Nephron progenitor cell (in vitro differentiated cells): ENCODE data around the gene PDGFC.

Experiments
- DNase-seq: peaks from one replicate; pipeline ENCODE4 v3.0.0; 2021
- H3K27ac Mint-ChIP-seq: 2 replicates; pipeline ENCODE4 v1.8.0; 2021; ENCODE audit warnings: mild to moderate bottlenecking, moderate library complexity, mixed read lengths
- H3K27me3 Mint-ChIP-seq: 2 replicates; pipeline ENCODE4 v1.8.0; 2021; ENCODE audit warnings: mild to moderate bottlenecking, low read depth, mixed read lengths; ENCODE audit not compliant: poor library complexity
- H3K36me3 Mint-ChIP-seq: 2 replicates; pipeline ENCODE4 v1.8.0; 2021; ENCODE audit warnings: low read depth, mixed read lengths
- H3K4me1 Mint-ChIP-seq: 2 replicates; pipeline ENCODE4 v1.8.0; 2021; ENCODE audit warnings: mixed read lengths
- H3K4me3 Mint-ChIP-seq: 2 replicates; pipeline ENCODE4 v1.8.0; 2021; ENCODE audit warnings: mild to moderate bottlenecking, moderate library complexity, mixed read lengths
- H3K9me3 Mint-ChIP-seq: 2 replicates; pipeline ENCODE4 v1.8.0; 2021; ENCODE audit warnings: mild to moderate bottlenecking, moderate library complexity, mixed read lengths
- TF ChIP-seq, protein P1 (sequence below): fragments of 200-600 bp; sonication (generic); IDR thresholded peaks from 2 replicates; pipeline ENCODE4 v1.5.0; 2021; ENCODE audit warnings: antibody characterized with exemption

The PDGFC gene

DNA sequence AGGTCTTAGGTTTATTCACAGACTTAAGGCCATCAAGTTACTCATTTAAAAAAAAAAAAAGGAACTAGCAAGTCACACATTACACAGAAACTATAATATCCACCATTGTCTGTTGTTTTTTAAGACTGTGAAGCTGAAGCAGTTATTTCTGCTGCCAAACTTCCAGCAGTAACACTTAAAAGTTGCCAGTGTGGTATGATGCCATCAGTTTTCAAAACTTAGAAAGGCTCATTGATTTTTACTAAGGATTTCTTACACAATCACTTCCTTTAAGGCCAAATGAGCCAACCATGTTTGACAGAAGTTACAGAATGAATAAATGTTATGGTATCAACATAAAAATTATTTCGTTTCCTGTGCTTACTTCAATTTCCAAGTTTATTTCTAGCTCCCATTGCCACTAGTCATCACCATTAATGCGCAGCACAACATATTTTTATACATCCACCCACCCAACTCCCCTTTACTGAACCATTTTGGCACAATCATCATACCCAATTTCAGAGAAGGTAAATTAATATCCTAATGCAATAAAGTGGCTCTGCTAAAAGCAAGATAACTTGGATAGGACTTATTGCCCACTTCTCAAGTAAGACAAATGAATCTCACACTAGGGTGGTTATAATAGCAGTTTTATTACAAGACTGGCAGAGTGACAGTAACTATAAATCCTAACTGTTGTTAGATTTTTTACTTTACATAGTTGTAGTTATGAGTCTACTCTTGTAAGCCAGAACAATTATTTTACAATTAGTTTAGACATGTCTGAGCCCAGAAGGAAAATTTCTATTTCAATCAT lies 13.1 kb downstream of the PDGFC start:
- H3K4me1 Mint-ChIP-seq: peaks cover 90% of the 10 kb centered on the region
- TF ChIP-seq, protein P1, sequence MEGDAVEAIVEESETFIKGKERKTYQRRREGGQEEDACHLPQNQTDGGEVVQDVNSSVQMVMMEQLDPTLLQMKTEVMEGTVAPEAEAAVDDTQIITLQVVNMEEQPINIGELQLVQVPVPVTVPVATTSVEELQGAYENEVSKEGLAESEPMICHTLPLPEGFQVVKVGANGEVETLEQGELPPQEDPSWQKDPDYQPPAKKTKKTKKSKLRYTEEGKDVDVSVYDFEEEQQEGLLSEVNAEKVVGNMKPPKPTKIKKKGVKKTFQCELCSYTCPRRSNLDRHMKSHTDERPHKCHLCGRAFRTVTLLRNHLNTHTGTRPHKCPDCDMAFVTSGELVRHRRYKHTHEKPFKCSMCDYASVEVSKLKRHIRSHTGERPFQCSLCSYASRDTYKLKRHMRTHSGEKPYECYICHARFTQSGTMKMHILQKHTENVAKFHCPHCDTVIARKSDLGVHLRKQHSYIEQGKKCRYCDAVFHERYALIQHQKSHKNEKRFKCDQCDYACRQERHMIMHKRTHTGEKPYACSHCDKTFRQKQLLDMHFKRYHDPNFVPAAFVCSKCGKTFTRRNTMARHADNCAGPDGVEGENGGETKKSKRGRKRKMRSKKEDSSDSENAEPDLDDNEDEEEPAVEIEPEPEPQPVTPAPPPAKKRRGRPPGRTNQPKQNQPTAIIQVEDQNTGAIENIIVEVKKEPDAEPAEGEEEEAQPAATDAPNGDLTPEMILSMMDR: no peak
- no peak overlapping the region for H3K4me3 Mint-ChIP-seq
- H3K36me3 Mint-ChIP-seq: peaks cover 15% of the 10 kb centered on the region
- no peaks in the 10 kb centered on the region for H3K9me3 Mint-ChIP-seq
- H3K27ac Mint-ChIP-seq: peak overlapping the region; percentile 97
- no peaks in the 10 kb centered on the region for H3K27me3 Mint-ChIP-seq
- no peak for DNase-seq

DNA sequence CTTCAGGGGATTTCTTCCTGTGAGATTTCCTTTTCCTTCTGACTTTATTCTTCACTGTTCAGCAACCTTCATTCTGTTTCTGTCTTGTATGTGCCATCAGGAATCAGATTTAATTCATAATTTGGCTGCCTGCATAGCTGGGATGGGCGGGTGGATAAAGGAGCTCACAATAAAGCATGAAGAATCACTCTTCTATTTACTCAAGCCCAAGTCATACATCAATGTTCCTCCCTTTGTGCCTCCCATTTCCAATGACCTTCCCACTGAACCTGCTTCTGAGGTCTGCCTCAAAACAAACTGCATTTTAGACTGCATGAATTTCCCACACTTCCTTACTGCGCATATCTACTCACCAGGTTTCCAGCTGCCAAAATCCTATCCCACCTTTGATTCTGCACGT lies 14.0 kb downstream of the PDGFC start:
- H3K4me3 Mint-ChIP-seq: peak overlapping the region; percentile 35
- DNase-seq: no peak
- TF ChIP-seq, protein P1: no peak
- H3K4me1 Mint-ChIP-seq: peaks cover 90% of the 10 kb centered on the region
- H3K27ac Mint-ChIP-seq: peak overlapping the region; percentile 97
- no peaks in the 10 kb centered on the region for H3K27me3 Mint-ChIP-seq
- no peaks in the 10 kb centered on the region for H3K9me3 Mint-ChIP-seq
- peaks cover 15% of the 10 kb centered on the region for H3K36me3 Mint-ChIP-seq

DNA sequence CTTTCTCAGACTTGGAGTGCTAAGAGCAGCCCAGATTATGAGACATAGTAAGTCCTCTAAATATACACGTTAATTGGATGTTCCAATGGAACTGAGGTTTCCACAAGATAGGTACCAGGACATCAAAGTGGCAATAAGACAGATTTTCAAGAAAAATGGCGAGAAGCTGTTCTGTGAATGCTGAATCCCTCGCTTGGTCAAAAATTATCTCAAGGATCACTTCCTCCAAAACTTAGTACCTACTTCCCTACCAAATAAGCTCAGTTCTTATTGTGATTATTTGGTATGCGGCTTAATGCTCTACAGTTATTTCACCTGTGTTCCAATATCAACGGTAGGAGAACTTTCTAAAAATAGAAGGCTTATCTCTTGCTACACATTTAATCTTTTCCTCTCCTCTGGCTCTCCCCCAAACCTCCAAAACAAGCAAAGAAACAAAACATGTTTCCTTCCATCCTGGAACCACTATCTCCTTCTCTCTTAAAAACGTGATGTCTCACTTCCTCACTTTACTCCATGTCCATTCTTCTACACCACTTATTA lies 14.7 kb downstream of the PDGFC start:
- peak overlapping the region; percentile 97 for H3K27ac Mint-ChIP-seq
- peaks cover 90% of the 10 kb centered on the region for H3K4me1 Mint-ChIP-seq
- no peaks in the 10 kb centered on the region for H3K27me3 Mint-ChIP-seq
- TF ChIP-seq, protein P1: no peak
- DNase-seq: no peak
- H3K4me3 Mint-ChIP-seq: no peak overlapping the region
- no peaks in the 10 kb centered on the region for H3K9me3 Mint-ChIP-seq
- peaks cover 15% of the 10 kb centered on the region for H3K36me3 Mint-ChIP-seq

DNA sequence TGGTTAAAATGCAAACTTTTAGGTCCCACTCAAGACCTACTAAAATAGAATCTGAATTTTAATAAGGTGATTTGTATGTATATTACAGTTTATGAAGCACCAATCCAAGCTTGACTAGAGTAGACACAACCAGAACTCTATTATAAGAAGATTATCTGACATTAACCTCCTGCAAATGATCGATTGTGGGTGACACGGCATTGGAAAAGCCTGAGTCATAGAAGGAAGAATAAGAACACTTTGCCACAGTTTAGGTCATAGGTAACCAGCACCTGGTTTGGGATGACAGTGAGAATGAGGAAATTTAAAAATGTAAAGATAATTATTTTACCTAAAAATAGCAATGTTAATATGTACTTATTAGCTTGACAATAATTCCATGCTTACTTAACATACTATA lies 15.2 kb downstream of the PDGFC start:
- Mint-ChIP-seq H3K36me3 (peaks cover 15% of the 10 kb centered on the region), H3K4me1 (peaks cover 90% of the 10 kb centered on the region), H3K9me3 (no peaks in the 10 kb centered on the region), H3K27me3 (no peaks in the 10 kb centered on the region), H3K4me3 (no peak overlapping the region), H3K27ac (no peak overlapping the region)
- DNase-seq: no peak
- TF ChIP-seq, protein P1: no peak

DNA sequence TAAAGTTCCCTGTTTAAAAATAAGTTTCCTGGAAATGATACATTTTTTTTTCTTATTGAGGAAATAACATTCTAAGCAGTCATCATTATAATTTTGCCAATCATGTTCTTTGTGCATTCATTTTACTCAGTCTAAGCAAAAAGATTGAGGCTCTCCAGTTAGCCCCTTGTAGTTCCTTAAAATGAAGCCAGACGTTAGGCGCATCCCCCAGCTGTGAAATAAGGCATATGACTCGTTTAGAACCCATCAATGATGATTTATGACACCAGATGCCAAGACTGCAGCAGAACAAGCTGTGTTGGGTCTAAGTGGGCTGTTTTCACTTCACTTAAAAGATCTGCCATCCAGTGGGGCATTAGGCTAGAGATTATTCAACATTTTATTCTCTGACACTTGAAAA lies 17.0 kb downstream of the PDGFC start:
- Mint-ChIP-seq H3K36me3 (peaks cover 15% of the 10 kb centered on the region), H3K27ac (peak overlapping the region; percentile 97), H3K9me3 (no peaks in the 10 kb centered on the region), H3K4me3 (no peak overlapping the region), H3K4me1 (peaks cover 90% of the 10 kb centered on the region), H3K27me3 (no peaks in the 10 kb centered on the region)
- no peak for DNase-seq
- TF ChIP-seq, protein P1: no peak

DNA sequence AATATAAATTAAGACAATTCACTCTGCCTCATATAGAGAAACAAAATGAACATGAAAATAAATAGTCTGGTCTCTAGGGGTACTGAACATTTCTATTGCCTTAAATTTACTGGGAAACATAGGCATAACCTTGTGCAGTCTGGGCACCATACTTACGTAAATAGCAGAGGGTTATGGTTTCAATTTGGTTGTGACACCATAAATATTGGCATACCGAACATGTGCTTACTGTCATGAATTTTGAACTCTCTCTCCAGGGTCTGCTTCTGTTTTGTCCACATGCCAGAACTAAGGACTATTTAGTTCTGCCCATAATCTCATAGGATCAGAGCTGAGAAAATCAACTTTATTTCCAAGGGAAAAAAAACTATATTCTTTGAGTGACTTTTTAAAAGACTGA lies 17.6 kb downstream of the PDGFC start:
- Mint-ChIP-seq H3K27me3 (no peaks in the 10 kb centered on the region), H3K9me3 (no peaks in the 10 kb centered on the region), H3K36me3 (peaks cover 15% of the 10 kb centered on the region), H3K27ac (peak overlapping the region; percentile 87), H3K4me1 (peaks cover 90% of the 10 kb centered on the region), H3K4me3 (no peak overlapping the region)
- DNase-seq: no peak
- TF ChIP-seq, protein P1: no peak
